Heart left ventricle (tissue), 16 donors: ENCODE data around the gene PRICKLE4. TPM values are rescaled to one million over a fixed set of nuclear protein-coding genes. Genes with fewer than 3 reads are reported as not detected.

ENCODE experiments used
- ATAC-seq, 4 donors: fragments of 200-7000 bp; cut with Tn5 transposase; one replicate each; pipeline ENCODE4 v1.9.1; 2020 to 2022; ENCODE audit warnings: moderate library complexity in 4 of 4, mild to moderate bottlenecking in 3 of 4, moderate number of reproducible peaks in 1 of 4
- DNase-seq, 5 donors: peaks; one replicate each; pipeline ENCODE4 v3.0.0-alpha.2; 2020
- H3K27ac ChIP-seq, 12 donors: fragments of 200-600 bp; sonication (generic) in 4 of 12; one replicate each; pipeline versions ENCODE4 v1.5.0 to v1.8.0; 2016 to 2022; ENCODE audit warnings: mild to moderate bottlenecking in 2 of 12
- H3K27me3 ChIP-seq, 9 donors: fragments of 200-600 bp; sonication (generic) in 2 of 9; one replicate each; pipeline versions ENCODE4 v1.5.1 to v1.8.0; 2016 to 2022; ENCODE audit warnings: mild to moderate bottlenecking in 3 of 9
- H3K36me3 ChIP-seq, 9 donors: fragments of 200-600 bp; sonication (generic) in 2 of 9; one replicate each; pipeline versions ENCODE4 v1.5.0 to v1.8.0; 2018 to 2022; ENCODE audit warnings: mild to moderate bottlenecking in 2 of 9
- H3K4me1 ChIP-seq, 12 donors: fragments of 200-600 bp; sonication (generic) in 4 of 12; one replicate each; pipeline versions ENCODE4 v1.5.0 to v1.8.0; 2016 to 2022; ENCODE audit warnings: mild to moderate bottlenecking in 3 of 12
- H3K4me3 ChIP-seq, 12 donors: fragments of 200-600 bp; sonication (generic) in 4 of 12; one replicate each; pipeline versions ENCODE4 v1.5.0 to v1.8.0; 2017 to 2022; ENCODE audit warnings: mild to moderate bottlenecking in 9 of 12, moderate library complexity in 4 of 12
- H3K9me3 ChIP-seq, 12 donors: fragments of 200-600 bp; sonication (generic) in 4 of 12; one replicate each; pipeline versions ENCODE4 v1.5.0 to v1.8.0; 2016 to 2022; ENCODE audit warnings: mild to moderate bottlenecking in 1 of 12
- CTCF ChIP-seq, 12 donors: fragments of 200-600 bp; sonication (generic) in 4 of 12; IDR thresholded peaks; one replicate each; pipeline versions ENCODE4 v1.5.0 to v1.8.0; 2018 to 2022; ENCODE audit warnings: antibody characterized with exemption in 12 of 12, mild to moderate bottlenecking in 5 of 12
- POLR2A ChIP-seq, 2 donors: fragments of 450-650 bp; IDR thresholded peaks; one replicate each; pipeline ENCODE4 v1.6.1; 2017; ENCODE audit warnings: antibody characterized with exemption in 2 of 2, mild to moderate bottlenecking in 2 of 2, moderate library complexity in 2 of 2
- WGBS, 4 donors: extraction: QIAGEN DNeasy Blood & Tissue Kit in 2 of 4; methylation state at CpG; one replicate each; pipeline versions ENCODE4 v1.1.5 to v1.1.7; 2013 to 2018; 5-methylcytosine and 5-hydroxymethylcytosine counted together
- intact Hi-C, 10 donors: fragments of 100-400 bp; cut with DNase I; formaldehyde crosslinking; loops; one replicate each; pipeline versions ENCODE4 v1.11.1 to v1.14.2; 2022
- polyA plus RNA-seq, 2 donors: library from polyadenylated mRNA; stranded (reverse); fragments of 200-250 nt; gene quantifications; one replicate each; pipeline ENCODE4 v1.2.3, GENCODE V29; 2013
- total RNA-seq, 9 donors: library from RNA; depleted of rRNA in 2 of 9; stranded (reverse); fragments of >200 nt in 2 of 9; fragmentation: NEBNext Ultra II Directional in 3 of 9; extraction: Animal tissue kit (Norgen Biotek cat#: 25700) in 3 of 9; gene quantifications; one replicate each; pipeline versions ENCODE4 v1.1.0 to v1.2.4, GENCODE V29; 2016 to 2023
- donor health status: ischemic (EF 13 %, LVEDD 7.1; RV severe dilation, severe dysfunction).
- donor health status: healthy with polysubstance abuse.
- donor health status: DM: no; HTN: yes; CAD: no.
- donor health status: DM: no; HTN: no; CAD: no.
- donor health status: ischemic (EF 25% LVEDD 6.9; RV normal size, moderate dysfunction).
- donor health status: ischemic (EF 25% LVEDD 5.7; RV mildly dilated, moderate dysfunction).
- donor health status: healthy.
- donor health status: DM: yes; HTN: yes; CAD: no.
- donor health status: ischemic (EF 35%, LVEDD 5.7; RV mildly dilated, moderate dysfunction).
- donor health status: nonischemic (EF 11% LVEDD 7.7; RV severe dilation, severe dysfunction).
- donor health status: DM: yes; HTN: yes; CAD: no.
- donor health status: PGD.
- donor health status: ischemic (EF 29% LVEDD 5.4; RV normal size, mild dysfunction).
- donor health status: nonischemic (EF 23%, LVEDD 6.1; RV moderate dilation, normal function).

PRICKLE4 gene
- total and polyA plus RNA-seq, 11 donors = 1.1 to 3.9 (median 1.9) TPM

- H3K27ac ChIP-seq = no peak within 1 kb of the TSS
- WGBS, 4 donors = 90 to 93% (median 92%) methylated on average over 15 of the region's 15 CpGs
- H3K4me3 ChIP-seq = no peak within 1 kb of the TSS
- ATAC-seq (no peak), DNase-seq (peak in 1 of 5 donors; percentile 23)
- no peaks in the 10 kb centered on the region for H3K9me3 ChIP-seq
- intact Hi-C loops = no loop called here
- no peaks in the 10 kb centered on the region for H3K4me1 ChIP-seq
- no peaks in the 10 kb centered on the region for H3K27me3 ChIP-seq
- no peaks in the 10 kb centered on the region for H3K36me3 ChIP-seq
- TF ChIP-seq CTCF (IDR thresholded peaks at IDR 0.05) (no peak), POLR2A (IDR thresholded peaks at IDR 0.05) (no peak)
Observed at GRCh38 chr6:41747256-41748101, 33.1 kb upstream of the PRICKLE4 start, which contains the start of gene PGC. TSS of gene PGC (minus strand) at chr6:41747397. CDS start at chr6:41747334, 63 bp downstream.

- Histone ChIP-seq H3K27ac (no peak overlapping the region), H3K27me3 (no peaks in the 10 kb centered on the region), H3K4me1 (no peaks in the 10 kb centered on the region), H3K36me3 (no peaks in the 10 kb centered on the region), H3K4me3 (no peak overlapping the region), H3K9me3 (no peaks in the 10 kb centered on the region)
- DNase-seq = no peak
- TF ChIP-seq CTCF (IDR thresholded peaks at IDR 0.05) = no peak
- TF ChIP-seq POLR2A (IDR thresholded peaks at IDR 0.05) = no peak
- intact Hi-C loops = no loop called here
- 89 to 93% (median 90%) methylated on average over 6 of the region's 6 CpGs for WGBS, 4 donors
- ATAC-seq = no peak
Observed at GRCh38 chr6:41748102-41748477, 32.5 kb upstream of the PRICKLE4 start.

GRCh38 chr6:41748542-41748941 is 32.0 kb upstream of the PRICKLE4 start:
- H3K27ac ChIP-seq = no peak overlapping the region
- DNase-seq (peak in 1 of 5 donors; percentile 27), ATAC-seq (no peak)
- WGBS, 4 donors = 69 to 80% (median 75%) methylated on average over 3 of the region's 3 CpGs
- no peak for TF ChIP-seq POLR2A (IDR thresholded peaks at IDR 0.05)
- no peak for TF ChIP-seq CTCF (IDR thresholded peaks at IDR 0.05)
- no peaks in the 10 kb centered on the region for H3K27me3 ChIP-seq
- intact Hi-C loops = no loop called here
- no peaks in the 10 kb centered on the region for H3K9me3 ChIP-seq
- H3K4me1 ChIP-seq = no peaks in the 10 kb centered on the region
- no peak overlapping the region for H3K4me3 ChIP-seq
- H3K36me3 ChIP-seq = no peaks in the 10 kb centered on the region

- Histone ChIP-seq H3K36me3 (no peaks in the 10 kb centered on the region), H3K4me1 (no peaks in the 10 kb centered on the region), H3K4me3 (no peak overlapping the region), H3K9me3 (no peaks in the 10 kb centered on the region), H3K27ac (no peak overlapping the region), H3K27me3 (no peaks in the 10 kb centered on the region)
- no peak for TF ChIP-seq POLR2A (IDR thresholded peaks at IDR 0.05)
- TF ChIP-seq CTCF (IDR thresholded peaks at IDR 0.05) = no peak
- intact Hi-C loops = no loop called here
- WGBS, 4 donors = 97 to 99% (median 98%) methylated on average over 3 of the region's 3 CpGs
- ATAC-seq (no peak), DNase-seq (no peak)
Observed at GRCh38 chr6:41750374-41750773, 30.2 kb upstream of the PRICKLE4 start.
